ENCODE data around the gene SLC29A1.

- TF ChIP-seq CTCF (conservative IDR thresholded peaks at IDR 0.05; ENCODE audit: low read depth, low read length) (no peak), EZH2 (IDR thresholded peaks at IDR 0.05; ENCODE audit: low read length, unreplicated experiment) (no peak)
Measured at GRCh38 chr6:44260451-44261297, 37.3 kb downstream of the SLC29A1 start.
